ENCODE data around the gene IGF1.

- TF ChIP-seq, protein P1, sequence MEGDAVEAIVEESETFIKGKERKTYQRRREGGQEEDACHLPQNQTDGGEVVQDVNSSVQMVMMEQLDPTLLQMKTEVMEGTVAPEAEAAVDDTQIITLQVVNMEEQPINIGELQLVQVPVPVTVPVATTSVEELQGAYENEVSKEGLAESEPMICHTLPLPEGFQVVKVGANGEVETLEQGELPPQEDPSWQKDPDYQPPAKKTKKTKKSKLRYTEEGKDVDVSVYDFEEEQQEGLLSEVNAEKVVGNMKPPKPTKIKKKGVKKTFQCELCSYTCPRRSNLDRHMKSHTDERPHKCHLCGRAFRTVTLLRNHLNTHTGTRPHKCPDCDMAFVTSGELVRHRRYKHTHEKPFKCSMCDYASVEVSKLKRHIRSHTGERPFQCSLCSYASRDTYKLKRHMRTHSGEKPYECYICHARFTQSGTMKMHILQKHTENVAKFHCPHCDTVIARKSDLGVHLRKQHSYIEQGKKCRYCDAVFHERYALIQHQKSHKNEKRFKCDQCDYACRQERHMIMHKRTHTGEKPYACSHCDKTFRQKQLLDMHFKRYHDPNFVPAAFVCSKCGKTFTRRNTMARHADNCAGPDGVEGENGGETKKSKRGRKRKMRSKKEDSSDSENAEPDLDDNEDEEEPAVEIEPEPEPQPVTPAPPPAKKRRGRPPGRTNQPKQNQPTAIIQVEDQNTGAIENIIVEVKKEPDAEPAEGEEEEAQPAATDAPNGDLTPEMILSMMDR (IDR thresholded peaks at IDR 0.05): no peak
- TF ChIP-seq EP300 (IDR thresholded peaks at IDR 0.05; ENCODE audit: borderline replicate concordance in 1 of 2, low read depth in 1 of 2, low read length in 1 of 2): no peak
- TF ChIP-seq, protein P2, sequence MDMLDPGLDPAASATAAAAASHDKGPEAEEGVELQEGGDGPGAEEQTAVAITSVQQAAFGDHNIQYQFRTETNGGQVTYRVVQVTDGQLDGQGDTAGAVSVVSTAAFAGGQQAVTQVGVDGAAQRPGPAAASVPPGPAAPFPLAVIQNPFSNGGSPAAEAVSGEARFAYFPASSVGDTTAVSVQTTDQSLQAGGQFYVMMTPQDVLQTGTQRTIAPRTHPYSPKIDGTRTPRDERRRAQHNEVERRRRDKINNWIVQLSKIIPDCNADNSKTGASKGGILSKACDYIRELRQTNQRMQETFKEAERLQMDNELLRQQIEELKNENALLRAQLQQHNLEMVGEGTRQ (IDR thresholded peaks at IDR 0.05; ENCODE audit: borderline replicate concordance, low read depth, low read length): no peak
- TF ChIP-seq FOXM1 (IDR thresholded peaks at IDR 0.05; ENCODE audit: low read depth): no peak
- TF ChIP-seq CHD2 (IDR thresholded peaks at IDR 0.05; ENCODE audit: low read length, partially characterized antibody): no peak
- TF ChIP-seq NFIC (IDR thresholded peaks at IDR 0.05; ENCODE audit: borderline replicate concordance): no peak
- TF ChIP-seq MAX (IDR thresholded peaks at IDR 0.05; ENCODE audit: low read depth): no peak
- TF ChIP-seq, protein P3, sequence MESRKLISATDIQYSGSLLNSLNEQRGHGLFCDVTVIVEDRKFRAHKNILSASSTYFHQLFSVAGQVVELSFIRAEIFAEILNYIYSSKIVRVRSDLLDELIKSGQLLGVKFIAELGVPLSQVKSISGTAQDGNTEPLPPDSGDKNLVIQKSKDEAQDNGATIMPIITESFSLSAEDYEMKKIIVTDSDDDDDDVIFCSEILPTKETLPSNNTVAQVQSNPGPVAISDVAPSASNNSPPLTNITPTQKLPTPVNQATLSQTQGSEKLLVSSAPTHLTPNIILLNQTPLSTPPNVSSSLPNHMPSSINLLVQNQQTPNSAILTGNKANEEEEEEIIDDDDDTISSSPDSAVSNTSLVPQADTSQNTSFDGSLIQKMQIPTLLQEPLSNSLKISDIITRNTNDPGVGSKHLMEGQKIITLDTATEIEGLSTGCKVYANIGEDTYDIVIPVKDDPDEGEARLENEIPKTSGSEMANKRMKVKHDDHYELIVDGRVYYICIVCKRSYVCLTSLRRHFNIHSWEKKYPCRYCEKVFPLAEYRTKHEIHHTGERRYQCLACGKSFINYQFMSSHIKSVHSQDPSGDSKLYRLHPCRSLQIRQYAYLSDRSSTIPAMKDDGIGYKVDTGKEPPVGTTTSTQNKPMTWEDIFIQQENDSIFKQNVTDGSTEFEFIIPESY (IDR thresholded peaks at IDR 0.05; ENCODE audit: borderline replicate concordance, low read depth): no peak
- no peak for TF ChIP-seq EZH2phosphoT487 (IDR thresholded peaks at IDR 0.05; ENCODE audit: borderline replicate concordance, low read depth)
- TF ChIP-seq, protein P4, sequence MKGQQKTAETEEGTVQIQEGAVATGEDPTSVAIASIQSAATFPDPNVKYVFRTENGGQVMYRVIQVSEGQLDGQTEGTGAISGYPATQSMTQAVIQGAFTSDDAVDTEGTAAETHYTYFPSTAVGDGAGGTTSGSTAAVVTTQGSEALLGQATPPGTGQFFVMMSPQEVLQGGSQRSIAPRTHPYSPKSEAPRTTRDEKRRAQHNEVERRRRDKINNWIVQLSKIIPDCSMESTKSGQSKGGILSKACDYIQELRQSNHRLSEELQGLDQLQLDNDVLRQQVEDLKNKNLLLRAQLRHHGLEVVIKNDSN (IDR thresholded peaks at IDR 0.05; ENCODE audit: borderline replicate concordance, low read depth): no peak
- no peak for TF ChIP-seq FOXJ3 (CRISPR knock-in tag; IDR thresholded peaks at IDR 0.05)
Observed at GRCh38 chr12:102483466-102483865, 3.1 kb upstream of the IGF1 start.

Data from SK-N-SH (cell line).